GM21529 (cell line): ENCODE results near the gene S100A9.
"Not testable (repeated sequence)": the region's sequence is repeated elsewhere in the genome, so short reads cannot be mapped to it uniquely, and the experiment has no call there.

ENCODE experiments used
- ATAC-seq: cut with Tn5 transposase; IDR thresholded peaks from one replicate; pipeline ENCODE4 v1.9.1; 2021; ENCODE audit not compliant: unreplicated experiment

The S100A9 gene

DNA sequence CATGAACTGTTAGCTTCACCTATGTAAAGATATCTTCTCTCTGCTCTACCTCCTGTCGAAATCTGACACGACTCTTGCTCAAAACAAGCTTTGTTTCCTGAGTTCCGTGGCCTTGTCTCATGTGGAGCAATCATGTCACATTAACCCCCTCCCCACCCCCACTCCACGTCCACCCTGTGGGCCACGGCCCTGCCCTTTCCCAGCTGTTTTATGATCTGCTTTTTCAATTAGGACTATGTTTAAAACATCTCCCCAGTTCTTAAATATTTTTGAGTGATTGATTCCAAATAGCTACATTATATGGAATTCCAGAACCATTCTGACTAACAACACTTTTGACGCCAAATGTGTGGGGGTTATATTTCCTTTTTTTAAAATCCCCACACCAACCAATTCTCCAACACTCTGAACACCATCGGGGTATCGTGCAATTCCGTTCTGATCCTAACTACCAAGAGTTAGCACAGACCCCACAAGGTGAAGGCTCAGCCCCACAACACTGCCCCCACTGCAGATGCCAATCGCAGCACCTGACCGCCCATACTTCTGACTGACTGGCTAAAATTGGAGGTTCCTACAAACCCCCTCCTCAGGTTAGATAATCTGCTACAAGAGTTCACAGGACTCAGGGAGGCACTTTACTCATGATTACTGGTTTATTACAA, 45.9 kb downstream of the S100A9 start:
- ATAC-seq = no peak

DNA sequence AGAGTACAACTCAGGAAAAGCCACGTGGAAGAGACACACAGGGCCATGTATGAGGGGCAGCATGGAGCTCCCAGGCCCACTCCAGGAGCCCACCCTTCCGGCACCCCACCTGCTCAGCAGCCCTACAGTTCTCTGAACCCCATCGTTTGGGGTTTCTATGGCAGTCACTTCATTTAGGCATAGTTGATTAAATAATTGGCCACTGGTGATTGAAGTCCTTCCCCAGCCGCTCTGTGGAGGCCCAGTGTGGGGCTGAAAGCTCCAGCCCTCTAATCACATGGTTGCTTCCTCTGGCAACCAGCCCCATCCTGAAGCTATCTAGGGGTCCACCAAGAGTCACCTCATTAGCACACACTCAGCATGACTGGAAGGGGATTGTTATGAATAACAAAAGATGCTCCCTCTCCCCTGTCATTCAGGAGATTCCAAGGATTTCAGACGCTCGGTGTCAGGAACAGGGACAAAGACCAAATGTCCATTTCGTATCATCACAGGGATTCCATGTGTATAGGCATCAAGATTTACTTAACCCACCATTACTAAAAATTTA, 46.5 kb downstream of the S100A9 start:
- no peak for ATAC-seq

DNA sequence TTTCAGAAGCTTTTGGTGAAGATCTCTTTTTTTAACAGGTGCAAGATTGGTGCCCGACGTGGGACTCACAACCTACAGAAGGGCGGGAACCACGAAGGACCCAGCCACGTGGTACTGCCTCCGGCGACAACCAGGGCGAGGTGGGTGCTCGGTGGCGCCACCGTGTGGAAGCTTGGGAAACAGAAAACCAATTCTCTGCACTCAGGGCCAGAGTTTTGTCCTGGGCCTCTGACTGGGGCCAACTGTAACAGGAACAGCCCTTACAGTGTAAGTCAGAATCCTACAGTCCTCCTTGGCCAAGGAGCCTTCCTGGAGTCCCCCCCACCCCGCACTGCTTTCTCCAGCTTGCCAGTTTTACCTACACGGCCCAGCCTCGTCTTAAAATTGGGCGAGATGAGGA, 47.1 kb downstream of the S100A9 start:
- ATAC-seq = no peak

DNA sequence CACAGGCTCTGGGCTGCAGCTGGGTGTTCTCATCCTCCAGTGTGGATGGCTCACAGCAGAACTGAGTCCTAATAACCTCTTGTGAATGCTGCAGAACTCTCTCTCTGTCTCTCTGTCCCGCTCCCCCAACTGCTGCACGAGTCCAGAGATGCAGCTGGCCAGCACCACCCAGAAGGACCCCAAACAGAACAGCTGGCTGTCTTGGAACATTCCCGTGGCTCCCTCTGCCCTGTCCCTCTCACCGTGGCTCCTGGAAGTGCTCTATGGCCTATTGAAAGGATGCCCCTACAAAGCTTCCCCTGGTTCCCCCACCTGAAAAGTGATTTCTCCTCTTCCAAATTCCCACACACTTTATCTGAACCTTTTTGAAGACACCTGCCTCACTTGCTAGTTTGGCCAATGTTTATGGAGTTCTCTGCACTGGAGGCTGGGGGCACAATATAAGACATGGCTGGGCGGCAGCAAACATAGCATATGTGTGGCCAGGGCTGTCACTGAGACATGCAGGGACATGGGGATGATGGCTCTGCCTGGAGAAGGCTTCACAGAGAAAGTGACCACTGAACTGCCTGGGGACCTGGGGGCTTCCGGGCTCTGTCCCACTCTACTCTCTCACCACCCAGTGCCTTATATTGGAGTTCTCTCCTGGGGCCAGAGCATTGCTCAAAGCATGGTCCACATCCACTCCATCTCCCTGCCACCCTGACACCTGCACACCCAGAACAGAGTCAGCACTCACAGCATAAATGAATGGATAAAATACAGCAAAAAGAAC, 48.4 kb downstream of the S100A9 start:
- ATAC-seq = not testable (repeated sequence)

DNA sequence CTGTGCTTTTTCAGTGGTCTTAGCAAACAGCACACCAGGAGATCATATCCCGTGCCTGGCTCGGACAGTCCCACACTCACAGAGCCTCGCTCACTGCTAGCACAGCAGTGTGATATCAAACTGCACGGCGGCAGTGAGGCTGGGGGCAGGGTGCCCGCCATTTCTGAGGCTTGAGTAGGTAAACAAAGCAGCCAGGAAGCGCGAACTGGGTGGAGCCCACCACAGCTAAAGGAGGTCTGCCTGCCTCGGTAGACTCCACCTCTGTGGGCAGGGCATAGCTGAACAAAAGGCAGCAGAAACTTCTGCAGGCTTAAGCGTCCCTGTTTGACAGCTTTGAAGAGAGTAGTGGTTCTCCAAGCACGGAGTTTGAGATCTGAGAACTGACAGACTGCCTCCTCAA, 49.6 kb downstream of the S100A9 start:
- ATAC-seq = not testable (repeated sequence)
